Chondrocyte (in vitro differentiated cells): Measurements from ENCODE around the gene UQCRC1. TPM values are rescaled to one million over a fixed set of nuclear protein-coding genes. Genes with fewer than 3 reads are reported as not detected.
A peak's percentile ranks its signal among the peaks of the same experiment; 100 is the strongest.

Experiments
- DNase-seq: peaks from one replicate; pipeline ENCODE4 v3.0.0; 2021; ENCODE audit warnings: mixed read lengths, low spot score
- H3K27ac Mint-ChIP-seq: one replicate; pipeline ENCODE4 v1.8.0; 2021; ENCODE audit warnings: mild to moderate bottlenecking, moderate library complexity, mixed read lengths; ENCODE audit not compliant: unreplicated experiment
- H3K27me3 Mint-ChIP-seq: 2 replicates; pipeline ENCODE4 v1.8.0; 2021; ENCODE audit warnings: low read depth, mixed read lengths
- H3K36me3 Mint-ChIP-seq: 2 replicates; pipeline ENCODE4 v1.8.0; 2021; ENCODE audit warnings: low read depth, mixed read lengths
- H3K4me1 Mint-ChIP-seq: 2 replicates; pipeline ENCODE4 v1.8.0; 2021; ENCODE audit warnings: low read depth, mild to moderate bottlenecking, mixed read lengths
- H3K4me3 Mint-ChIP-seq: one replicate; pipeline ENCODE4 v1.8.0; 2021; ENCODE audit warnings: mild to moderate bottlenecking, moderate library complexity, mixed read lengths; ENCODE audit not compliant: unreplicated experiment
- H3K9me3 Mint-ChIP-seq: 2 replicates; pipeline ENCODE4 v1.8.0; 2021; ENCODE audit warnings: low read depth, mixed read lengths
- total RNA-seq: library from RNA; stranded (reverse); gene quantifications from 3 replicates; pipeline ENCODE4 v1.2.1, GENCODE V29; 2021
- TF ChIP-seq, protein P1 (sequence below): fragments of 200-600 bp; sonication (generic); IDR thresholded peaks from 2 replicates; pipeline ENCODE4 v1.5.0; 2021; ENCODE audit warnings: antibody characterized with exemption, mild to moderate bottlenecking, moderate library complexity

Gene UQCRC1
- total RNA-seq, 1 donor from 2014 or later, result 258 TPM

DNA sequence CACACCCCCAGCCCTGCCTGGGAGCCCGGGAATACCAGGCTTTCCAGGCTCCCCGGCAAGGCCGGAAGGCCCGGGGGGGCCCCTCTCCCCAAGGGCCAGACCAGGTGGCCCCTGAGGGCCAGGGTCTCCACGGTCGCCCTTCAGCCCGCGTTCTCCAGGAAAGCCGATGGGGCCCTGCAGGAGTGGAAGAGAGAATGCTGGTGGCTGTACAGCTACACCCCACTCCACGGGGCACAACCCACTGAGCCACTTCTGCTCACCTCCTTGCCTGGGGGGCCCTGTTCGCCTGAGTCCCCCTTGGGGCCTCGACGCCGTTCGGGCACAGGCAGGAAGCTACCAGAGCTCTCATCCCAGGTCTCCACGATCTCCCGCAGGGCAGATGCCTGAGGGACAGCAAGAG lies 34.1 kb downstream of the UQCRC1 start:
- Mint-ChIP-seq H3K36me3 (peaks cover 11% of the 10 kb centered on the region), H3K4me3 (no peak overlapping the region), H3K9me3 (no peaks in the 10 kb centered on the region), H3K4me1 (no peaks in the 10 kb centered on the region), H3K27me3 (no peaks in the 10 kb centered on the region), H3K27ac (no peak overlapping the region)
- TF ChIP-seq, protein P1, sequence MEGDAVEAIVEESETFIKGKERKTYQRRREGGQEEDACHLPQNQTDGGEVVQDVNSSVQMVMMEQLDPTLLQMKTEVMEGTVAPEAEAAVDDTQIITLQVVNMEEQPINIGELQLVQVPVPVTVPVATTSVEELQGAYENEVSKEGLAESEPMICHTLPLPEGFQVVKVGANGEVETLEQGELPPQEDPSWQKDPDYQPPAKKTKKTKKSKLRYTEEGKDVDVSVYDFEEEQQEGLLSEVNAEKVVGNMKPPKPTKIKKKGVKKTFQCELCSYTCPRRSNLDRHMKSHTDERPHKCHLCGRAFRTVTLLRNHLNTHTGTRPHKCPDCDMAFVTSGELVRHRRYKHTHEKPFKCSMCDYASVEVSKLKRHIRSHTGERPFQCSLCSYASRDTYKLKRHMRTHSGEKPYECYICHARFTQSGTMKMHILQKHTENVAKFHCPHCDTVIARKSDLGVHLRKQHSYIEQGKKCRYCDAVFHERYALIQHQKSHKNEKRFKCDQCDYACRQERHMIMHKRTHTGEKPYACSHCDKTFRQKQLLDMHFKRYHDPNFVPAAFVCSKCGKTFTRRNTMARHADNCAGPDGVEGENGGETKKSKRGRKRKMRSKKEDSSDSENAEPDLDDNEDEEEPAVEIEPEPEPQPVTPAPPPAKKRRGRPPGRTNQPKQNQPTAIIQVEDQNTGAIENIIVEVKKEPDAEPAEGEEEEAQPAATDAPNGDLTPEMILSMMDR, result no peak
- DNase-seq, result no peak

DNA sequence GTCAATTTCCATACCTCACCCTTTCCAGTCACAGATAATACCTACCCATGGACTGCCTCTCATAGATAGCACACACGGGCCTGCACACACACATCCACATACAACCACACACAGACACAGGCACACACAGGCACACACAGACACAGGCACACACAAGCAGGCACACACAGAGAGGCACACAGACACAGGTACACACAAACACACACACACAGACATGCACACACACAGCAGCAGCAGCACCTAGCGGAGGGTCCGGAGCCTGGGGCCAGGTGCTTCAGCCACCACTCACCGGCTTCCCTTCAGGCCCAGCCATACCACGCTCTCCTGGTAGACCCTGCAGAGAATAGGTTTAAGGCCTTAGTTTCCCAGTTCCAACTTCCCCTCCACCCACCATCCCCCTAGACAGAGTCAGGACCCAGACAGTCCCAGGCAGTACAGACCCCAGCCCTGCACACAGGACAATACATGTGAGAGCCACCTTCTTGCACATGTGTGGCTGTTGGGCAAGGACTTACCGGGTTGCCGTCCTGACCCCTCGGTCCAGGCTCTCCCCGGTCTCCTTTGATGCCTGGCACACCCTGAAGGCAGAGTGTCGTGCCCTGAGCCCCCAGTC lies 35.4 kb downstream of the UQCRC1 start:
- Mint-ChIP-seq H3K4me3 (no peak overlapping the region), H3K36me3 (peaks cover 12% of the 10 kb centered on the region), H3K27ac (peak overlapping the region; percentile 54), H3K9me3 (no peaks in the 10 kb centered on the region), H3K4me1 (no peaks in the 10 kb centered on the region), H3K27me3 (no peaks in the 10 kb centered on the region)
- DNase-seq, result no peak
- TF ChIP-seq, protein P1, result no peak

DNA sequence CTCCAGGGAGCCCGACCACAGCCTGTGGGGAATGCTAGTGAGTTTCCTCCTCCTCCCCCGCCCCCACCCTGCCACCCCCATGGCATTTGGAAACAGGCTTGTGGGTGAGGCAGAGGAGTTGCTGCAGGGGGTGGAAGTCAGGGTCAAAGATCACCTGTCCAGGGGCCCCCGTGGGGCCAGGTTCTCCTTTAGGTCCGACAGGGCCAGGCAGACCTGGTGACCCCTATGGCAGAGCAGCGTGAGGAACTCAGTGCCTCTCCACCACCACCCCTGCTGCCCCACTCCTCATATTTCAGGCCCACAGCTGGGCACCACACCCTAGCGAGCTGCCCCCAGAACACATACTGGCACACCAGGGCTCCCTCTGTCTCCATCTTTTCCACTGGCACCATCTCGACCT lies 36.9 kb downstream of the UQCRC1 start:
- Mint-ChIP-seq H3K27ac (no peak overlapping the region), H3K27me3 (no peaks in the 10 kb centered on the region)

DNA sequence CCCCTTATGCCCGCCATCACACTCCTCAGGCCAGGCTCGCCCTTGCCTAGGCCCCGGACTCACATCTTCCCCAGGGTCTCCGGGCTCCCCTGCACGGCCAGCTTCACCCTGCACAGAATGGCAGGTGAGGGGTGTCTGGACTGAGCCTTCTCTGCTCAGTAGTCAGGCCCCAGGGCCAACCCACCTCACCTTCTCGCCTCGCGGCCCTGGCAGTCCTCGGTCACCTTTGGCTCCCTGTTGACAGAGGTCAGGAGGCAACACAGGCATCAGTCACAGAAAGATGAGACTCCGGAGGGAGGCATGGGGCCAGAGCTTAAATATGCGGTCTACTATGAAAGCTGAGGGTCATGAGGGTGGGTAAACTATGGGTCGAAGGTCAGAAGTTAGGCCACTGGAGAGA lies 37.5 kb downstream of the UQCRC1 start:
- TF ChIP-seq, protein P1, result no peak
- Mint-ChIP-seq H3K9me3 (no peaks in the 10 kb centered on the region), H3K27ac (no peak overlapping the region), H3K27me3 (no peaks in the 10 kb centered on the region), H3K36me3 (peaks cover 7% of the 10 kb centered on the region), H3K4me3 (no peak overlapping the region), H3K4me1 (peaks cover 2% of the 10 kb centered on the region)
- no peak for DNase-seq

More for the DNA sequence above, 36.9 kb downstream of the UQCRC1 start:
- Mint-ChIP-seq H3K4me3 (no peak overlapping the region), H3K9me3 (no peaks in the 10 kb centered on the region), H3K4me1 (no peaks in the 10 kb centered on the region), H3K36me3 (peaks cover 9% of the 10 kb centered on the region)
- TF ChIP-seq, protein P1, result no peak
- DNase-seq, result no peak

DNA sequence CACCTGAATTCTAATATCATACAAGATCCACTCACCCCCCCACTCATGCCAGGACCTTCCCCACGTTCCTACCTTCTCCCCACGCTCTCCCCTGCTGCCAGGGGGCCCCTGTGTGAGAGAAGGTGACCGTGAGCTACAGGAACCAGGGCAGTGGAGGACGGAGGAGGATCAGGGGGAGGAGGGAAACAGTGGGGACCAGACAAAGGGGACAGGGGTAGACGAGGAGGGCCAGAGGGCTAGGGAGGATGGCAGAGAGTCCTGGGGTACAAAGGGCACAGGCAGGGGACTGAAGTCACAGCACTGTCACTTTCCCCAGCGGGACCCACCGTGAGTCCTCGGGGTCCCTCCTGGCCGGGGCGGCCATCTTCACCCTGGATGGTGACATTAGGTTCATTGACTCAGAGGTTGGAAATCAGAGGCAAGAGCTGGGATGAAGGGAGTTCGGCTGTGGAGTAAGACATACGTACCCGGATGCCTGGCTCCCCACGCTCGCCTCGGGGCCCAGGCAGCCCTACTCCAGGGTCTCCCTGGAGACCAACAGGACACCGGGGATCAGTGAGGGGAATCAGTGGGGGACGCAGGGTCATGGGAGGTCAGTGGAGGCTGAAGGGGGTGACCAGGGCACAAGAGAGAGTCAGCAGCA lies 39.5 kb downstream of the UQCRC1 start:
- Mint-ChIP-seq H3K4me3 (no peak overlapping the region), H3K36me3 (peaks cover 7% of the 10 kb centered on the region), H3K27ac (no peak overlapping the region), H3K4me1 (peaks cover 18% of the 10 kb centered on the region), H3K9me3 (no peaks in the 10 kb centered on the region), H3K27me3 (no peaks in the 10 kb centered on the region)
- TF ChIP-seq, protein P1, result no peak
- no peak for DNase-seq
